Measurements from ENCODE around the gene ISG15. TPM values are rescaled to one million over a fixed set of nuclear protein-coding genes. Genes with fewer than 3 reads are reported as not detected.

ISG15 gene
- total and polyA plus RNA-seq, 9 of the 15 experiments (the other 6 are each of a cell fraction or from before 2014, with no cell fraction given): 0.40 to 58.3 (median 12.2) TPM

GRCh38 chr1:1004780-1005697 is 8.3 kb upstream of the ISG15 start:
- ChIA-PET CTCF (ENCODE audit: low intra/inter-chr PET ratio) (no interaction called here), POLR2A (interaction anchor here (0.9 to 2.6 kb wide), 2 partner anchors 8 to 9 kb away, joined by 4 to 9 read pairs; partner anchors contain the start of gene ISG15)
- Histone ChIP-seq H3K4me3 (no peak overlapping the region), H3K9ac (ENCODE audit: insufficient read depth in 1 of 2, low read depth in 2 of 2, low read length in 2 of 2) (peak overlapping the region; percentile 48 to 90), H3K36me3 (ENCODE audit: control insufficient read depth, insufficient read depth, low read length) (no peaks in the 10 kb centered on the region), H3K27me3 (ENCODE audit: control insufficient read depth in 2 of 2, insufficient read depth in 2 of 2, low read length in 2 of 2) (no peaks in the 10 kb centered on the region), H3K9me3 (replicated peaks; ENCODE audit: control insufficient read depth, insufficient read depth, low read depth, low read length) (no peaks in the 10 kb centered on the region; the same call in none of the 2 replicates), H3K4me2 (ENCODE audit: insufficient read depth, low read length) (peak overlapping the region; percentile 61), H3K9me1 (ENCODE audit: control insufficient read depth, insufficient read depth, low read length) (no peaks in the 10 kb centered on the region), H2AFZ (ENCODE audit: low read depth, low read length) (peak overlapping the region; percentile 91), H4K20me1 (replicated peaks; ENCODE audit: control insufficient read depth, insufficient read depth, low read length) (0 out of 2 replicates have a peak, but pooled peaks cover 4% of the 10 kb centered on the region), H3K79me2 (ENCODE audit: control insufficient read depth, insufficient read depth, low read length) (peaks cover 11% of the 10 kb centered on the region; the same call in 2 of the 3 replicates), H3K27ac (ENCODE audit: extremely low read depth, low read depth, low read length) (peak overlapping the region; percentile 70), H3K4me1 (replicated peaks in 1 of 2; ENCODE audit: control insufficient read depth in 2 of 2, insufficient read depth in 2 of 2, low read length in 2 of 2) (peaks cover 39 to 66% of the 10 kb centered on the region in 2 experiments)
- ATAC-seq (peak; percentile 45), FAIRE-seq (peak; percentile 87), DNase-seq (ENCODE audit: extremely low read depth in 1 of 4, low spot score in 3 of 4) (peak; percentile 71 to 86 (median 76))
- intact Hi-C loops (cut with micrococcal nuclease) (loop anchor here (5.0 kb wide), 1 partner anchor 57 kb away; no protein-coding TSS in a partner anchor), in situ Hi-C loops (cut with MboI) (no loop called here)
- no TSS peak for BruUV-seq (replicated peaks)
- 12% methylated on average over 21 of the region's 21 CpGs for WGBS (ENCODE audit: insufficient coverage, low coverage, missing lambda C conversion rate)
- no peak for TF ChIP-seq SNAPC5 (CRISPR knock-in tag; IDR thresholded peaks at IDR 0.05)
- TF ChIP-seq, protein P1, sequence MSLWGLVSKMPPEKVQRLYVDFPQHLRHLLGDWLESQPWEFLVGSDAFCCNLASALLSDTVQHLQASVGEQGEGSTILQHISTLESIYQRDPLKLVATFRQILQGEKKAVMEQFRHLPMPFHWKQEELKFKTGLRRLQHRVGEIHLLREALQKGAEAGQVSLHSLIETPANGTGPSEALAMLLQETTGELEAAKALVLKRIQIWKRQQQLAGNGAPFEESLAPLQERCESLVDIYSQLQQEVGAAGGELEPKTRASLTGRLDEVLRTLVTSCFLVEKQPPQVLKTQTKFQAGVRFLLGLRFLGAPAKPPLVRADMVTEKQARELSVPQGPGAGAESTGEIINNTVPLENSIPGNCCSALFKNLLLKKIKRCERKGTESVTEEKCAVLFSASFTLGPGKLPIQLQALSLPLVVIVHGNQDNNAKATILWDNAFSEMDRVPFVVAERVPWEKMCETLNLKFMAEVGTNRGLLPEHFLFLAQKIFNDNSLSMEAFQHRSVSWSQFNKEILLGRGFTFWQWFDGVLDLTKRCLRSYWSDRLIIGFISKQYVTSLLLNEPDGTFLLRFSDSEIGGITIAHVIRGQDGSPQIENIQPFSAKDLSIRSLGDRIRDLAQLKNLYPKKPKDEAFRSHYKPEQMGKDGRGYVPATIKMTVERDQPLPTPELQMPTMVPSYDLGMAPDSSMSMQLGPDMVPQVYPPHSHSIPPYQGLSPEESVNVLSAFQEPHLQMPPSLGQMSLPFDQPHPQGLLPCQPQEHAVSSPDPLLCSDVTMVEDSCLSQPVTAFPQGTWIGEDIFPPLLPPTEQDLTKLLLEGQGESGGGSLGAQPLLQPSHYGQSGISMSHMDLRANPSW (CRISPR knock-in tag; IDR thresholded peaks at IDR 0.05): no peak; the same call in 1 of the 2 replicates
- TF ChIP-seq ELF1 (tag; IDR thresholded peaks at IDR 0.05): peak; percentile 51
- peak; percentile 89 for TF ChIP-seq CTBP1 (IDR thresholded peaks at IDR 0.05; ENCODE audit: borderline replicate concordance)
- TF ChIP-seq NCOA1 (IDR thresholded peaks at IDR 0.05; ENCODE audit: low read depth): no peak
- no peak for TF ChIP-seq ZNF274 (IDR thresholded peaks at IDR 0.05; ENCODE audit: borderline replicate concordance, low read depth, low read length)
- peak; percentile 78 for TF ChIP-seq HDAC2 (IDR thresholded peaks at IDR 0.05)
- no peak for TF ChIP-seq CEBPZ (IDR thresholded peaks at IDR 0.05; ENCODE audit: borderline replicate concordance, low read depth, low read length)
- TF ChIP-seq ATF1 (CRISPR knock-in tag; IDR thresholded peaks at IDR 0.05): no peak
- peak; percentile 62 for TF ChIP-seq ATF1 (tag; IDR thresholded peaks at IDR 0.05)
- TF ChIP-seq, protein P2, sequence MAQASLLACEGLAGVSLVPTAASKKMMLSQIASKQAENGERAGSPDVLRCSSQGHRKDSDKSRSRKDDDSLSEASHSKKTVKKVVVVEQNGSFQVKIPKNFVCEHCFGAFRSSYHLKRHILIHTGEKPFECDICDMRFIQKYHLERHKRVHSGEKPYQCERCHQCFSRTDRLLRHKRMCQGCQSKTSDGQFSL (CRISPR knock-in tag; IDR thresholded peaks at IDR 0.05): peak; percentile 63; the same call in 1 of the 2 replicates
- TF ChIP-seq, protein P2 (tag; IDR thresholded peaks at IDR 0.05): 0 out of 4 replicates have a peak, but pooled peaks of 1 of the 2 experiments have one; percentile 46
